Body of pancreas (tissue), 4 donors: ENCODE measurements around the gene CNTF. TPM values are rescaled to one million over a fixed set of nuclear protein-coding genes. Genes with fewer than 3 reads are reported as not detected.

Experiments used
- ATAC-seq: fragments of 150-250 bp; one replicate; pipeline ENCODE4 v1.9.1; 2016
- DNase-seq, 4 donors: peaks; one replicate each; pipeline ENCODE4 v3.0.0-alpha.2; 2019
- H3K27ac ChIP-seq, 4 donors: fragments of 200-600 bp; sonication (generic); 1 replicate in 3 of 4; 2 replicates in 1 of 4; pipeline versions ENCODE4 v1.5.1 to v1.6.1; 2016 to 2019; ENCODE audit warnings: mild to moderate bottlenecking in 1 of 4, mixed read lengths in 1 of 4, moderate library complexity in 1 of 4
- H3K27me3 ChIP-seq, 2 donors: fragments of 200-600 bp; sonication (generic); one replicate each; pipeline ENCODE4 v1.6.0; 2016; ENCODE audit warnings: mild to moderate bottlenecking in 1 of 2
- H3K36me3 ChIP-seq, 2 donors: fragments of 200-600 bp; sonication (generic); replicated peaks in 1 of 2; 2 replicates each; pipeline ENCODE4 v1.5.1; 2016; ENCODE audit warnings: low read depth in 2 of 2; ENCODE audit not compliant: insufficient read depth in 1 of 2
- H3K4me1 ChIP-seq: fragments of 200-600 bp; sonication (generic); one replicate; pipeline ENCODE4 v1.6.0; 2016
- H3K4me3 ChIP-seq, 2 donors: fragments of 200-600 bp; sonication (generic); 1 replicate in 1 of 2; 2 replicates in 1 of 2; pipeline ENCODE4 v1.5.1; 2016 to 2019
- H3K9me3 ChIP-seq, 3 donors: fragments of 200-600 bp; sonication (generic); 1 replicate in 2 of 3; 2 replicates in 1 of 3; pipeline ENCODE4 v1.5.1; 2016
- CTCF ChIP-seq, 7 experiments: fragments of 450-650 bp in 4 of 7; fragments of 200-600 bp in 3 of 7; sonication (generic) in 3 of 7; IDR thresholded peaks; one replicate each; pipeline ENCODE4 v1.5.1; 2016 to 2019; ENCODE audit warnings: antibody characterized with exemption in 7 of 7
- POLR2A ChIP-seq, 3 donors: fragments of 450-650 bp; IDR thresholded peaks; one replicate each; pipeline ENCODE4 v1.6.1; 2016; ENCODE audit warnings: antibody characterized with exemption in 3 of 3, mild to moderate bottlenecking in 2 of 3
- WGBS, 2 donors: methylation state at CpG; one replicate each; pipeline ENCODE4 v1.1.5; 2017; 5-methylcytosine and 5-hydroxymethylcytosine counted together
- intact Hi-C: fragments of 100-400 bp; cut with DNase I; formaldehyde crosslinking; loops from one replicate; pipeline ENCODE4 v1.15.1; 2023
- total RNA-seq, 2 donors: library from RNA; depleted of rRNA; stranded (reverse); fragments of >200 nt; gene quantifications; one replicate each; pipeline ENCODE4 v1.1.0, GENCODE V29; 2016

Gene CNTF
- total RNA-seq, 2 donors from 2014 or later: 0.66 to 1.3 TPM

DNA sequence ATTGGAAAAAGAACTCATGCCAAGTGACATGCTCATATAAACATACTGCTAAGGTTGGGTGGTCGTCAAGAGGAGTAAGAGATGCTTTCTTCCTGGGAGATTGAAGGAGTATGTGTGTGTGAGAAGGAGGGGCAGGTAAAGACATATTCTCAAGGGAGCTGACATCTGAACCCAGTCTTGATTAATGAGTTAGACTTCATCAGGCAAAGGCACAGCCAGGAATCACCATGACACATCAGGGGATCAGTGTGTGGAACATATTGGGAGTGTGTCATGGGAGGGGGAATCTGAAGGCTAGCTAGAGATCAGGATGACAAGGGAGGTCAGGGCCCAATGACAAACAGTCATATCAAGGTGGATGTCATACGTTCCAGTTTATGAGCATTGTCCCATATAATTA is 14.9 kb downstream of the CNTF start:
- no peak for ATAC-seq
- Histone ChIP-seq H3K27ac (no peak overlapping the region), H3K36me3 (no peaks in the 10 kb centered on the region), H3K27me3 (no peaks in the 10 kb centered on the region), H3K4me3 (no peak overlapping the region), H3K9me3 (no peaks in the 10 kb centered on the region), H3K4me1 (peaks cover 28% of the 10 kb centered on the region)
- intact Hi-C loops: no loop called here
- DNase-seq: no peak
- TF ChIP-seq POLR2A (IDR thresholded peaks at IDR 0.05) (no peak), CTCF (IDR thresholded peaks at IDR 0.05) (no peak)
- WGBS, 2 donors: 74 to 80% methylated on average over 2 of the region's 2 CpGs

GRCh38 chr11:58639103-58639502 is 16.6 kb downstream of the CNTF start:
- WGBS, 2 donors: 90 to 95% methylated on average over 6 of the region's 6 CpGs
- Histone ChIP-seq H3K36me3 (no peaks in the 10 kb centered on the region), H3K27me3 (no peaks in the 10 kb centered on the region), H3K4me3 (no peak overlapping the region), H3K27ac (no peak overlapping the region), H3K9me3 (no peaks in the 10 kb centered on the region), H3K4me1 (peaks cover 17% of the 10 kb centered on the region)
- ATAC-seq (no peak), DNase-seq (no peak)
- intact Hi-C loops: no loop called here
- TF ChIP-seq POLR2A (IDR thresholded peaks at IDR 0.05) (no peak), CTCF (IDR thresholded peaks at IDR 0.05) (no peak)

DNA sequence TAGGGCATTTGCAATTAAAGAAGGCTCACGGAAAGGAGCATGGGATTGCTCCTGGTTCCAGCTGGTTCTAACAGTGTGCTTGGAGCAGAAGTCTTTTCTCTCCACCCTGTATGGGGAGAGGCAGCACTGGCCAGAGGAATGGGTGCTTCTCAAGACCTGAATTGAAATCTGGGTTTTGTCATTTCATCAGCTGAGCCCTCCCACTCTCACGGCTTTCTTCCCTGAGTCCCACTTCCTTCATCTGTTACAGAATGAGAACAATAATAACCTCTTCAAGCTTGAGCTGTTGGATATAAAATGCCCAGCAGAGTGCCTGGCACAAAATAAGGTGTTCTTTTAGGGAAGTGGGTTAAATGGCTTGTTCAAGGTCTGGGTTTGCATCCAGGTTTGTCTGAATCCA is 17.2 kb downstream of the CNTF start:
- WGBS, 2 donors: 79 to 86% methylated on average over 2 of the region's 2 CpGs
- H3K27ac ChIP-seq: no peak overlapping the region
- intact Hi-C loops: no loop called here
- DNase-seq (no peak), ATAC-seq (no peak)
- no peaks in the 10 kb centered on the region for H3K9me3 ChIP-seq
- no peaks in the 10 kb centered on the region for H3K27me3 ChIP-seq
- H3K4me3 ChIP-seq: no peak overlapping the region
- TF ChIP-seq CTCF (IDR thresholded peaks at IDR 0.05) (no peak), POLR2A (IDR thresholded peaks at IDR 0.05) (no peak)
- H3K36me3 ChIP-seq: no peaks in the 10 kb centered on the region
- H3K4me1 ChIP-seq: peaks cover 15% of the 10 kb centered on the region

DNA sequence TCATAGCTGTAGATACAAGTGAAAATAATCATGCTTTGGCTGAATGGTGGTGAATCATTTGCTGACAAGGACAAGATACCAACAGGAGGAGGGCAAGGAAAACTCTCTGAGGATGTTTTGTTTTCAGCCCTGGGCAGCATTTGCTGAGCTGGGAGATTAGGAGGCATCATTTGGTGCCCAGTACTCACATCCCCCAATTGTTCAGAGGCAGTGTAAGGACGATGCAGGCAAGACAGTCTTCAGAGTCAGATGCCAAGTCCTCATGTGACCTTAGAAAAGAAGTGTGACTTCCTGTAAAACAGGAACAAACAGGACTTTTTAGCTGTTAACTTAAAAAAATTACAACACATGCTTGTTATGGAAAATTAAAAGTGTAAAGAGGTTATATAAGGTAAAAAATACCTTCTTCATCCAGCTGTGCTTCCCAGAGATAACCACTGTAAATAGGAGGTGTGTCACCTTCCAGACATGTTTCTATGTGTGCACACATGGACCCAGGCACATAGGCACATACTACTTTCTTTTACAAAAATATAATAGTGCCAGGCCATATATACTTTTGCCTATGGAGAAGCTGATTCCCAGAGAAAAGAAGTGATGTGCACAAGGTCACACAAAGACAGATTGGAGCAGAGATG is 18.0 kb downstream of the CNTF start:
- peaks cover 9% of the 10 kb centered on the region for H3K4me1 ChIP-seq
- ATAC-seq (no peak), DNase-seq (peak in 1 of 4 donors; percentile 19)
- no peak overlapping the region for H3K27ac ChIP-seq
- WGBS, 2 donors: 0% methylated on average over 1 of the region's 1 CpG
- no peaks in the 10 kb centered on the region for H3K36me3 ChIP-seq
- H3K4me3 ChIP-seq: no peak overlapping the region
- H3K9me3 ChIP-seq: no peaks in the 10 kb centered on the region
- intact Hi-C loops: no loop called here
- H3K27me3 ChIP-seq: no peaks in the 10 kb centered on the region
- no peak for TF ChIP-seq CTCF (IDR thresholded peaks at IDR 0.05)
- no peak for TF ChIP-seq POLR2A (IDR thresholded peaks at IDR 0.05)

- H3K27me3 ChIP-seq: no peaks in the 10 kb centered on the region
- no peak overlapping the region for H3K27ac ChIP-seq
- H3K9me3 ChIP-seq: no peaks in the 10 kb centered on the region
- H3K36me3 ChIP-seq: no peaks in the 10 kb centered on the region
- no peak for ATAC-seq
- no peak overlapping the region for H3K4me3 ChIP-seq
- no peak for DNase-seq
- intact Hi-C loops: no loop called here
- no peak for TF ChIP-seq CTCF (IDR thresholded peaks at IDR 0.05)
- no peak for TF ChIP-seq POLR2A (IDR thresholded peaks at IDR 0.05)
- peaks cover 4% of the 10 kb centered on the region for H3K4me1 ChIP-seq
- 77% methylated on average over 3 of the region's 3 CpGs for WGBS, 2 donors
Observed at GRCh38 chr11:58641341-58641740, 18.9 kb downstream of the CNTF start.
